Brain microvascular endothelial cell (primary cell): ENCODE measurements around the gene NUP62.
"Not testable (repeated sequence)": the region's sequence is repeated elsewhere in the genome, so short reads cannot be mapped to it uniquely, and the experiment has no call there.

Source experiments
- DNase-seq: peaks from one replicate; pipeline ENCODE4 v3.0.0-alpha.2; 2020
- H3K27ac ChIP-seq: fragments of 250-450 bp; sonication (Bioruptor Pico); 2 replicates; pipeline ENCODE4 v1.5.1; 2020; ENCODE audit warnings: mild to moderate bottlenecking, moderate library complexity
- H3K27me3 ChIP-seq: fragments of 250-450 bp; sonication (Bioruptor Pico); replicated peaks from 2 replicates; pipeline ENCODE4 v1.5.1; 2020; ENCODE audit warnings: mild to moderate bottlenecking
- H3K36me3 ChIP-seq: fragments of 250-450 bp; sonication (Bioruptor Pico); replicated peaks from 2 replicates; pipeline ENCODE4 v1.5.1; 2020; ENCODE audit warnings: mild to moderate bottlenecking
- H3K4me3 ChIP-seq: 2 replicates; pipeline ENCODE4 v1.5.1; 2011; ENCODE audit warnings: low read depth, mild to moderate bottlenecking, control low read depth, low read length, moderate library complexity
- CTCF ChIP-seq: IDR thresholded peaks from 2 replicates; pipeline ENCODE4 v1.5.1; 2011; ENCODE audit warnings: low read depth, mild to moderate bottlenecking, moderate library complexity, low read length, control low read depth, inconsistent platforms; ENCODE audit errors: missing control alignments
- in situ Hi-C: cut with HindIII; loops from 2 replicates; pipeline ENCODE4 v1.10.0; 2017; ENCODE audit warnings: low sequenced_read_pairs, low pct_ligation_motif_present

Gene NUP62

GRCh38 chr19:49949742-49950589, 20.7 kb upstream of the NUP62 start:
- Histone ChIP-seq H3K27me3 (no peaks in the 10 kb centered on the region), H3K4me3 (no peak overlapping the region), H3K27ac (no peak overlapping the region), H3K36me3 (no peaks in the 10 kb centered on the region)
- TF ChIP-seq CTCF, result no peak
- no peak for DNase-seq
- in situ Hi-C loops, result no loop called here

- Histone ChIP-seq H3K4me3 (no peak overlapping the region), H3K27me3 (no peaks in the 10 kb centered on the region), H3K27ac (no peak overlapping the region), H3K36me3 (no peaks in the 10 kb centered on the region)
- in situ Hi-C loops, result no loop called here
- DNase-seq, result no peak
- no peak for TF ChIP-seq CTCF
These were observed 17.1 kb upstream of the NUP62 start for GRCh38 chr19:49946415-49946814.

- H3K27me3 ChIP-seq, H3K36me3 ChIP-seq, H3K4me3 ChIP-seq, in situ Hi-C loops, DNase-seq, H3K27ac ChIP-seq: not testable (repeated sequence)
These were observed 15.3 kb upstream of the NUP62 start for GRCh38 chr19:49944567-49944966.

- no peak for DNase-seq
- Histone ChIP-seq H3K27me3 (no peaks in the 10 kb centered on the region), H3K4me3 (no peak overlapping the region), H3K36me3 (no peaks in the 10 kb centered on the region), H3K27ac (no peak overlapping the region)
- TF ChIP-seq CTCF, result no peak
- in situ Hi-C loops, result no loop called here
These were observed 11.1 kb upstream of the NUP62 start for GRCh38 chr19:49940482-49940791.

- in situ Hi-C loops, result no loop called here
- Histone ChIP-seq H3K27ac (no peak overlapping the region), H3K27me3 (no peaks in the 10 kb centered on the region), H3K4me3 (no peak overlapping the region), H3K36me3 (no peaks in the 10 kb centered on the region)
- TF ChIP-seq CTCF, result no peak
- DNase-seq, result no peak
These were observed 10.6 kb upstream of the NUP62 start for GRCh38 chr19:49939721-49940481.

- TF ChIP-seq CTCF, result no peak
- in situ Hi-C loops, result no loop called here
- no peak for DNase-seq
These were observed 9.4 kb upstream of the NUP62 start for GRCh38 chr19:49938662-49939061.

More at GRCh38 chr19:49938662-49939061, 9.4 kb upstream of the NUP62 start:
- H3K4me3 ChIP-seq, result no peak overlapping the region
- H3K36me3 ChIP-seq, result no peaks in the 10 kb centered on the region
- H3K27ac ChIP-seq, result no peak overlapping the region
- H3K27me3 ChIP-seq, result no peaks in the 10 kb centered on the region
